GM12878 (cell line): ENCODE results near the gene CCDC85A. TPM values are rescaled to one million over a fixed set of nuclear protein-coding genes. Genes with fewer than 3 reads are reported as not detected.

ENCODE experiments used
- ATAC-seq: fragments of 200-7000 bp; cut with Tn5 transposase; 3 replicates; pipeline ENCODE4 v1.9.1; 2020; ENCODE audit warnings: mild to moderate bottlenecking, moderate library complexity
- BruUV-seq: library from RNA; stranded (reverse); fragments of 400-500 nt; replicated peaks from 2 replicates; lab custom pipeline; 2021; lab: Mats Ljungman, UMichigan
- CTCF ChIA-PET: fragments of 300-600 bp; sonication (Branson Sonifier 250); formaldehyde crosslinking; extraction: SDS; loops from one replicate; lab custom pipeline; 2021; ENCODE audit warnings: inconsistent platforms; lab: Yijun Ruan, JAX
- POLR2A ChIA-PET: fragments of 350-600 bp; formaldehyde crosslinking; extraction: SDS; loops from one replicate; lab custom pipeline; 2021; ENCODE audit warnings: inconsistent platforms; lab: Charles Lee
- RAD21 ChIA-PET: fragments of 300-600 bp; sonication (Branson Sonifier 250); formaldehyde crosslinking; loops from one replicate; lab custom pipeline; 2023; ENCODE audit warnings: antibody characterized with exemption; ENCODE audit not compliant: unreplicated experiment; lab: Charles Lee
- SMC1A ChIA-PET: fragments of 300-600 bp; sonication (Branson Sonifier 250); formaldehyde crosslinking; loops from one replicate; lab custom pipeline; 2023; ENCODE audit not compliant: unreplicated experiment, uncharacterized antibody; lab: Charles Lee
- DNase-seq: peaks from one replicate; pipeline ENCODE4 v3.0.0-alpha.2; 2011; ENCODE audit warnings: low read depth, low spot score
- FAIRE-seq: peaks from 3 replicates; lab custom pipeline; 2011; peaks lifted over from hg19 to GRCh38; lab: Jason Lieb, UNC
- H2AFZ ChIP-seq: 2 replicates; pipeline ENCODE4 v1.6.0; 2011; ENCODE audit warnings: low read depth, low read length, control low read depth; ENCODE audit not compliant: control insufficient read depth
- H3K27ac ChIP-seq: 2 replicates; pipeline ENCODE4 v1.5.1; 2011; ENCODE audit warnings: control low read depth; ENCODE audit not compliant: control insufficient read depth, insufficient read depth
- H3K27me3 ChIP-seq, 2 experiments: replicated peaks in 1 of 2; 2 replicates each; pipeline versions ENCODE4 v1.6.0 to v1.6.1; 2011; ENCODE audit warnings: low read length in 1 of 2; ENCODE audit not compliant: control insufficient read depth in 2 of 2, insufficient read depth in 2 of 2
- H3K36me3 ChIP-seq, 2 experiments: 2 replicates each; pipeline ENCODE4 v1.5.1; 2011; ENCODE audit warnings: low read length in 1 of 2; ENCODE audit not compliant: control insufficient read depth in 2 of 2, insufficient read depth in 2 of 2
- H3K4me1 ChIP-seq: 2 replicates; pipeline ENCODE4 v1.6.1; 2011; ENCODE audit warnings: mild to moderate bottlenecking, low read length, moderate library complexity, mixed read lengths; ENCODE audit not compliant: control insufficient read depth, insufficient read depth
- H3K4me2 ChIP-seq: 2 replicates; pipeline ENCODE4 v1.6.0; 2011; ENCODE audit warnings: control low read depth; ENCODE audit not compliant: control insufficient read depth, insufficient read depth
- H3K4me3 ChIP-seq: fragments of 200-600 bp; sonication (generic); 2 replicates; pipeline ENCODE4 v1.5.1; 2016
- H3K79me2 ChIP-seq: 2 replicates; pipeline ENCODE4 v1.6.0; 2011; ENCODE audit warnings: low read length; ENCODE audit not compliant: control insufficient read depth, insufficient read depth
- H3K9ac ChIP-seq: 2 replicates; pipeline ENCODE4 v1.8.0; 2011; ENCODE audit warnings: low read length, control low read depth, mixed read lengths; ENCODE audit not compliant: control insufficient read depth, insufficient read depth
- H3K9me3 ChIP-seq: replicated peaks from 3 replicates; pipeline ENCODE4 v1.5.1; 2011; ENCODE audit warnings: mild to moderate bottlenecking, low read length; ENCODE audit not compliant: control insufficient read depth, insufficient read depth
- H4K20me1 ChIP-seq: 2 replicates; pipeline ENCODE4 v1.6.0; 2011; ENCODE audit not compliant: control insufficient read depth, insufficient read depth
- CREB1 ChIP-seq: IDR thresholded peaks from 2 replicates; pipeline ENCODE4 v1.6.1; 2012; ENCODE audit warnings: low read depth, mild to moderate bottlenecking, inconsistent platforms
- EZH2 ChIP-seq: IDR thresholded peaks from 2 replicates; pipeline ENCODE4 v1.6.1; 2012; ENCODE audit warnings: low read depth, mild to moderate bottlenecking, control low read depth, inconsistent platforms, low read length, borderline replicate concordance; ENCODE audit not compliant: control insufficient read depth
- KDM1A ChIP-seq: fragments of 200-600 bp; sonication (generic); IDR thresholded peaks from 2 replicates; pipeline ENCODE4 v1.6.1; 2016; ENCODE audit warnings: borderline replicate concordance
- MYC ChIP-seq: IDR thresholded peaks from 2 replicates; pipeline ENCODE4 v1.6.1; 2011; ENCODE audit warnings: mild to moderate bottlenecking, low read length, moderate library complexity, inconsistent platforms; ENCODE audit not compliant: insufficient read depth, insufficient replicate concordance, insufficient read length, severe bottlenecking
- NR2C1 ChIP-seq: fragments of 450-650 bp; IDR thresholded peaks from 2 replicates; pipeline ENCODE4 v1.6.1; 2017; ENCODE audit warnings: antibody characterized with exemption, mild to moderate bottlenecking, moderate library complexity
- POLR2A ChIP-seq: IDR thresholded peaks from 2 replicates; pipeline ENCODE4 v1.6.1; 2011; ENCODE audit warnings: low read depth, mild to moderate bottlenecking, low read length
- SMAD1 ChIP-seq: fragments of 450-650 bp; IDR thresholded peaks from 2 replicates; pipeline ENCODE4 v1.6.1; 2018; ENCODE audit warnings: mild to moderate bottlenecking, low read depth; ENCODE audit not compliant: partially characterized antibody
- SMC3 ChIP-seq: IDR thresholded peaks from 2 replicates; pipeline ENCODE4 v1.6.1; 2011; ENCODE audit warnings: low read length, improper control_type of control experiment, borderline replicate concordance
- SP1 ChIP-seq: IDR thresholded peaks from one replicate; pipeline ENCODE4 v1.6.1; 2011; ENCODE audit warnings: low read depth, low read length
- STAT1 ChIP-seq: fragments of 450-650 bp; conservative IDR thresholded peaks from 2 replicates; pipeline ENCODE4 v1.6.1; 2014; ENCODE audit warnings: antibody characterized with exemption, mild to moderate bottlenecking
- ZBED1 ChIP-seq: IDR thresholded peaks from 2 replicates; pipeline ENCODE4 v1.6.1; 2016; ENCODE audit warnings: borderline replicate concordance
- WGBS: methylation state at CpG from one replicate; pipeline ENCODE4 v1.1.6; 2016; ENCODE audit warnings: low lambda C conversion rate; ENCODE audit not compliant: insufficient replicate concordance, insufficient coverage; ENCODE audit errors: missing lambda C conversion rate; 5-methylcytosine and 5-hydroxymethylcytosine counted together
- in situ Hi-C: fragments of 300-500 bp; cut with MboI; formaldehyde crosslinking; loops from 9 replicates; pipeline ENCODE4 v1.14.3; 2018; ENCODE audit warnings: mixed read lengths
- intact Hi-C: fragments of 100-400 bp; cut with micrococcal nuclease; formaldehyde crosslinking; loops from one replicate; pipeline ENCODE4 v1.14.2; 2022; ENCODE audit not compliant: unreplicated experiment
- polyA plus RNA-seq, 11 experiments: library from polyadenylated mRNA; depleted of rRNA in 4 of 11; unstranded in 6 of 11; stranded (reverse) in 5 of 11; fragments of >200 nt; fragmentation: Nextera tagmentation in 4 of 11; fragmentation: Illumina TruSeq in 1 of 11; extraction: Ambion mirVana in 4 of 11; extraction: Trizol in 1 of 11; gene quantifications; 1 replicate in 1 of 11; 2 replicates in 10 of 11; pipeline versions ENCODE4 v1.2.1 to v1.2.3, GENCODE V29; 2011 to 2016; ENCODE audit warnings: inconsistent platforms in 2 of 11, missing spikeins in 2 of 11, low read depth in 1 of 11
- total RNA-seq, 4 experiments: library from RNA; depleted of rRNA in 3 of 4; stranded (reverse); fragments of >200 nt in 3 of 4; fragmentation: Illumina TruSeq in 1 of 4; extraction: Trizol in 1 of 4; gene quantifications; 2 replicates each; pipeline versions ENCODE4 v1.2.1 to v1.2.3, GENCODE V29; 2013 to 2021
- TF ChIP-seq, protein P1 (sequence below): fragments of 450-650 bp; IDR thresholded peaks from 2 replicates; pipeline ENCODE4 v1.6.1; 2016; ENCODE audit warnings: mild to moderate bottlenecking
- TF ChIP-seq, protein P2 (sequence below): fragments of 450-650 bp; formaldehyde crosslinking; IDR thresholded peaks from 2 replicates; pipeline ENCODE4 v1.4.0; 2022; ENCODE audit warnings: mild to moderate bottlenecking, moderate library complexity
- TF ChIP-seq, protein P3 (sequence below): IDR thresholded peaks from 2 replicates; pipeline ENCODE4 v1.6.1; 2011; ENCODE audit warnings: low read depth, mild to moderate bottlenecking, low read length, moderate library complexity, borderline replicate concordance; ENCODE audit errors: extremely low read depth
- TF ChIP-seq, protein P4 (sequence below): fragments of 450-650 bp; formaldehyde crosslinking; IDR thresholded peaks from 2 replicates; pipeline ENCODE4 v1.5.0; 2022; ENCODE audit warnings: mild to moderate bottlenecking, missing genetic modification characterization

CCDC85A gene
- total and polyA plus RNA-seq, 10 of the 15 experiments (the other 5 are each of a cell fraction or from before 2014, with no cell fraction given): 0.02 to 0.57 (median 0.04) TPM; not detected in 7

DNA sequence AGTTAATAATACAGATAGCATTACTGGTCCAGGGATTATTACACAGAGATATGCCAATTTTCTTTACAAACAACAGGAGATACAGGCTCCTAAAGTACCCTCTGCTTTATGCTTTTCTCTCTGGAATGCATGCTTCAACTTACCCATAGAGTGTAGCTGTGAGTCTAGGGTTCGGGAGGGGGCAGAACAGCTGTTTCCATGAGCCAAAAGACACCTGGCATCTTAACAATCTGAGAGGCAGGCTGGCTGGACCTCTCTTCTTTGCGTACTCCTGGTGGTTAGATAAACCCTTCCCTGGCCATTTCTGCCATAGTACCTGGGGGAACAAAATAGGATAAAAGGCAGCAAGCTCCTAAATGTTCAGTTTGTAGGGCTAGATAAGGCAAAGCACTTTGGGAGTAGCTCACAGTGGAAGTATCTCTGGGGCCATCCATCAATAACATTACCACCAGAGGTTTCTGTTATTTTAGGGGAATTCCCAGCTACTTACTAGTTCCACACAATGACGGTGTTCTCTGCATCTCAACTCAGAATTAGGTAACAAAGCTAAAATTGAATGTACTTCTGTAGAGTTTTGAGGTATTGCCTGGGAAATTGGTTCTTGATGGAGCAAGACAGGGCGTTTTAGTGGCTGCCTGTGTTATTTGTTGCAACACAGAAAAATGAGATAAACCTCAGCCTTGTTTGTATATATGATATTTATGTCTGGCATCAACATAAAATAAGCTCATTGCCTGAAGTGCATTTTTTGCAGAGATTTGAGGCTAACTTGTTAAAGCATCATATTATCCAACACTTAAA lies 6.2 kb upstream of the CCDC85A start:
- Histone ChIP-seq H2AFZ (no peak overlapping the region), H3K9me3 (no peaks in the 10 kb centered on the region), H3K4me2 (no peak overlapping the region), H3K4me3 (no peak overlapping the region), H3K36me3 (no peaks in the 10 kb centered on the region), H3K27ac (no peak overlapping the region), H4K20me1 (no peaks in the 10 kb centered on the region), H3K79me2 (no peaks in the 10 kb centered on the region), H3K9ac (no peak overlapping the region), H3K27me3 (no peaks in the 10 kb centered on the region), H3K4me1 (no peaks in the 10 kb centered on the region)
- RAD21 ChIA-PET: interaction anchor here (0.5 to 1.0 kb wide), 2 partner anchors 572 to 1509 kb away, joined by 3 read pairs; no protein-coding TSS in a partner anchor
- CTCF ChIA-PET: interaction anchor here (0.7 to 1.2 kb wide), 3 partner anchors 9 to 32 kb away, joined by 3 to 4 read pairs (median 3); no protein-coding TSS in a partner anchor
- FAIRE-seq (no peak), DNase-seq (no peak), ATAC-seq (peak; percentile 85)
- SMC1A ChIA-PET: interaction anchor here (0.9 to 3.0 kb wide), 4 partner anchors 10 to 368 kb away, joined by 3 to 7 read pairs (median 4); no protein-coding TSS in a partner anchor
- POLR2A ChIA-PET: no interaction called here
- intact Hi-C loops: no loop called here
- in situ Hi-C loops: no loop called here
- BruUV-seq: no TSS peak
- WGBS: 1% methylated on average over 4 of the region's 4 CpGs
- TF ChIP-seq, protein P1, sequence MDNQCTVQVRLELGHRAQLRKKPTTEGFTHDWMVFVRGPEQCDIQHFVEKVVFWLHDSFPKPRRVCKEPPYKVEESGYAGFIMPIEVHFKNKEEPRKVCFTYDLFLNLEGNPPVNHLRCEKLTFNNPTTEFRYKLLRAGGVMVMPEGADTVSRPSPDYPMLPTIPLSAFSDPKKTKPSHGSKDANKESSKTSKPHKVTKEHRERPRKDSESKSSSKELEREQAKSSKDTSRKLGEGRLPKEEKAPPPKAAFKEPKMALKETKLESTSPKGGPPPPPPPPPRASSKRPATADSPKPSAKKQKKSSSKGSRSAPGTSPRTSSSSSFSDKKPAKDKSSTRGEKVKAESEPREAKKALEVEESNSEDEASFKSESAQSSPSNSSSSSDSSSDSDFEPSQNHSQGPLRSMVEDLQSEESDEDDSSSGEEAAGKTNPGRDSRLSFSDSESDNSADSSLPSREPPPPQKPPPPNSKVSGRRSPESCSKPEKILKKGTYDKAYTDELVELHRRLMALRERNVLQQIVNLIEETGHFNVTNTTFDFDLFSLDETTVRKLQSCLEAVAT: no peak
- TF ChIP-seq MYC (no peak), SMC3 (no peak), POLR2A (no peak), CREB1 (no peak), STAT1 (no peak), SMAD1 (no peak), ZBED1 (no peak), NR2C1 (no peak), EZH2 (no peak), SP1 (no peak), KDM1A (no peak)
- TF ChIP-seq, protein P2, sequence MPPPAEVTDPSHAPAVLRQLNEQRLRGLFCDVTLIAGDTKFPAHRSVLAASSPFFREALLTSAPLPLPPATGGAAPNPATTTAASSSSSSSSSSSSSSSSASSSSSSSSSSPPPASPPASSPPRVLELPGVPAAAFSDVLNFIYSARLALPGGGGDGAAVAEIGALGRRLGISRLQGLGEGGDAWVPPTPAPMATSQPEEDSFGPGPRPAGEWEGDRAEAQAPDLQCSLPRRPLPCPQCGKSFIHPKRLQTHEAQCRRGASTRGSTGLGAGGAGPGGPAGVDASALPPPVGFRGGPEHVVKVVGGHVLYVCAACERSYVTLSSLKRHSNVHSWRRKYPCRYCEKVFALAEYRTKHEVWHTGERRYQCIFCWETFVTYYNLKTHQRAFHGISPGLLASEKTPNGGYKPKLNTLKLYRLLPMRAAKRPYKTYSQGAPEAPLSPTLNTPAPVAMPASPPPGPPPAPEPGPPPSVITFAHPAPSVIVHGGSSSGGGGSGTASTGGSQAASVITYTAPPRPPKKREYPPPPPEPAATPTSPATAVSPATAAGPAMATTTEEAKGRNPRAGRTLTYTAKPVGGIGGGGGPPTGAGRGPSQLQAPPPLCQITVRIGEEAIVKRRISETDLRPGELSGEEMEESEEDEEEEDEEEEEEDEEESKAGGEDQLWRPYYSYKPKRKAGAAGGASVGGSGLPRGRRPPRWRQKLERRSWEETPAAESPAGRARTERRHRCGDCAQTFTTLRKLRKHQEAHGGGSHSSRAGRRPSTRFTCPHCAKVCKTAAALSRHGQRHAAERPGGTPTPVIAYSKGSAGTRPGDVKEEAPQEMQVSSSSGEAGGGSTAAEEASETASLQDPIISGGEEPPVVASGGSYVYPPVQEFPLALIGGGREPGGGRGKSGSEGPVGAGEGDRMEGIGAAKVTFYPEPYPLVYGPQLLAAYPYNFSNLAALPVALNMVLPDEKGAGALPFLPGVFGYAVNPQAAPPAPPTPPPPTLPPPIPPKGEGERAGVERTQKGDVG (CRISPR knock-in tag): no peak
- TF ChIP-seq, protein P3, sequence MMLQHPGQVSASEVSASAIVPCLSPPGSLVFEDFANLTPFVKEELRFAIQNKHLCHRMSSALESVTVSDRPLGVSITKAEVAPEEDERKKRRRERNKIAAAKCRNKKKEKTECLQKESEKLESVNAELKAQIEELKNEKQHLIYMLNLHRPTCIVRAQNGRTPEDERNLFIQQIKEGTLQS: no peak
- TF ChIP-seq, protein P4, sequence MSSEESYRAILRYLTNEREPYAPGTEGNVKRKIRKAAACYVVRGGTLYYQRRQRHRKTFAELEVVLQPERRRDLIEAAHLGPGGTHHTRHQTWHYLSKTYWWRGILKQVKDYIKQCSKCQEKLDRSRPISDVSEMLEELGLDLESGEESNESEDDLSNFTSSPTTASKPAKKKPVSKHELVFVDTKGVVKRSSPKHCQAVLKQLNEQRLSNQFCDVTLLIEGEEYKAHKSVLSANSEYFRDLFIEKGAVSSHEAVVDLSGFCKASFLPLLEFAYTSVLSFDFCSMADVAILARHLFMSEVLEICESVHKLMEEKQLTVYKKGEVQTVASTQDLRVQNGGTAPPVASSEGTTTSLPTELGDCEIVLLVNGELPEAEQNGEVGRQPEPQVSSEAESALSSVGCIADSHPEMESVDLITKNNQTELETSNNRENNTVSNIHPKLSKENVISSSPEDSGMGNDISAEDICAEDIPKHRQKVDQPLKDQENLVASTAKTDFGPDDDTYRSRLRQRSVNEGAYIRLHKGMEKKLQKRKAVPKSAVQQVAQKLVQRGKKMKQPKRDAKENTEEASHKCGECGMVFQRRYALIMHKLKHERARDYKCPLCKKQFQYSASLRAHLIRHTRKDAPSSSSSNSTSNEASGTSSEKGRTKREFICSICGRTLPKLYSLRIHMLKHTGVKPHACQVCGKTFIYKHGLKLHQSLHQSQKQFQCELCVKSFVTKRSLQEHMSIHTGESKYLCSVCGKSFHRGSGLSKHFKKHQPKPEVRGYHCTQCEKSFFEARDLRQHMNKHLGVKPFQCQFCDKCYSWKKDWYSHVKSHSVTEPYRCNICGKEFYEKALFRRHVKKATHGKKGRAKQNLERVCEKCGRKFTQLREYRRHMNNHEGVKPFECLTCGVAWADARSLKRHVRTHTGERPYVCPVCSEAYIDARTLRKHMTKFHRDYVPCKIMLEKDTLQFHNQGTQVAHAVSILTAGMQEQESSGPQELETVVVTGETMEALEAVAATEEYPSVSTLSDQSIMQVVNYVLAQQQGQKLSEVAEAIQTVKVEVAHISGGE (CRISPR knock-in tag): no peak
